Rectal smooth muscle tissue (tissue), 1 donor: Measurements from ENCODE around the gene PQBP1.

Source experiments
- H3K27ac ChIP-seq: one replicate; pipeline ENCODE4 v1.7.0; 2013; ENCODE audit warnings: low read depth, low read length, inconsistent platforms
- H3K27me3 ChIP-seq: one replicate; pipeline ENCODE4 v1.7.0; 2013; ENCODE audit warnings: low read length; ENCODE audit not compliant: control insufficient read depth, insufficient read depth
- H3K36me3 ChIP-seq: one replicate; pipeline ENCODE4 v1.7.0; 2013; ENCODE audit warnings: low read length; ENCODE audit not compliant: control insufficient read depth, insufficient read depth
- H3K4me1 ChIP-seq: one replicate; pipeline ENCODE4 v1.7.0; 2013; ENCODE audit warnings: low read length; ENCODE audit not compliant: control insufficient read depth, insufficient read depth
- H3K4me3 ChIP-seq: one replicate; pipeline ENCODE4 v1.7.0; 2013; ENCODE audit warnings: low read length
- H3K9ac ChIP-seq: one replicate; pipeline ENCODE4 v1.7.0; 2013; ENCODE audit warnings: low read length

The PQBP1 gene

GRCh38 chrX:48904180-48904579 is 6.5 kb downstream of the PQBP1 start:
- Histone ChIP-seq H3K36me3 (peaks cover 6% of the 10 kb centered on the region), H3K4me1 (no peaks in the 10 kb centered on the region), H3K9ac (no peak overlapping the region)

GRCh38 chrX:48904626-48905025 is 6.9 kb downstream of the PQBP1 start:
- H3K27ac ChIP-seq, result no peak overlapping the region
- no peaks in the 10 kb centered on the region for H3K27me3 ChIP-seq
- no peak overlapping the region for H3K4me3 ChIP-seq
- H3K9ac ChIP-seq, result no peak overlapping the region
- peaks cover 6% of the 10 kb centered on the region for H3K36me3 ChIP-seq
- H3K4me1 ChIP-seq, result no peaks in the 10 kb centered on the region

More at GRCh38 chrX:48904180-48904579, 6.5 kb downstream of the PQBP1 start:
- no peak overlapping the region for H3K27ac ChIP-seq
- no peaks in the 10 kb centered on the region for H3K27me3 ChIP-seq
- no peak overlapping the region for H3K4me3 ChIP-seq

DNA sequence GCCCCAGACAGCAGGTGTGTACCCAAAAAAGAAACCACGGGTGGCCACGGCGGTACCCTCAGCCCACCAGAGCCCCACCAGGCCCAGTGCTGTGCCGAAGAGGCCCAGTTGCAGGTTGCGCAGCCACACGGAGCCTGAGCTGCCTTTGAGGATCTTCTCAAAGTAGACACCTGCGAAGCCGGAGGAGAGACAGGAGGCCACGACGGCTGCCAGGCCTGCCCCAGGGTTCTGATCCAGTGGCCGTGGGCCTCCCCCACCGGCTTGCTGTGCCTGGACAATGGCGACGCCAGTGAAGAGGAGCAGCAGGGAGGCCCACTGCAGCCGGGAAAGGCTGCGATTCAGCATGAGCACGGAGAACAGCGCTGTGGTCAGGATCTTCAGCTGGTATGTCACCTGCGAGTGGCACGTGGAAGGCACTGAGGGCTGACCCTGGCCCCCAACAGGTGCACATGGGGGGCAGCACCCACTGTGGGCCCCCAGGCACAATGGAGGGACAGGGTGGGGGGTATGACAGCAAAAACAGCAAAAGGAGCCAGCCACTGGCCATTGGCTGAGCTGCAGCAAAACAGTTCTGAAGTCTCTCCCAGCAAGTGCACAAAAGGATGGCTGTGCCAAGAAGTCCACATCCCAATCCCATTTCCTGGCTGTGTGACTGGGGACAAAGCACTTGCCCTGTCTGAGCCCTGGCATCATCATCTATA is 7.5 kb downstream of the PQBP1 start:
- Histone ChIP-seq H3K27ac (no peak overlapping the region), H3K36me3 (peaks cover 6% of the 10 kb centered on the region), H3K9ac (no peak overlapping the region), H3K27me3 (no peaks in the 10 kb centered on the region), H3K4me1 (no peaks in the 10 kb centered on the region), H3K4me3 (no peak overlapping the region)

DNA sequence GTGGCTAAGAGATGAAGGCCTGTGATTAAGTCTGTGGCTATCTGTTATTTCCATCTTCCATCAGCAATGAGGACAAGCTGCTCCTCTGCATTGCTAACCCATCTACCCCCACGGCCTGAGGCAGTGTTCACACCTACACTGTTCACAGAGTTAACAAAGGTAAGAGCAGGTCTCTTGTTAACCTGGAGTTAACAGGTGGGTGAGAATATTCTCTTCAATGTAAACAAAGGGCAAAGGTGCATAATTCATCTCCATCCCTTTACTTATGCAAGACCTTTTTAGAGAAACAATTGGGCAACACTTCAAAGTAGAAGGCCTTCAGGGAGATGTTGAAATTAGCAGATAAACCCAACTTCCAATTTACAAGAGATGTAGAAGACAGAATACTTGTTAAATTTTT is 10.9 kb downstream of the PQBP1 start:
- no peaks in the 10 kb centered on the region for H3K4me1 ChIP-seq
- H3K27me3 ChIP-seq, result no peaks in the 10 kb centered on the region
- no peak overlapping the region for H3K4me3 ChIP-seq
- peaks cover 4% of the 10 kb centered on the region for H3K36me3 ChIP-seq
- H3K9ac ChIP-seq, result no peak overlapping the region
- H3K27ac ChIP-seq, result no peak overlapping the region

GRCh38 chrX:48909703-48910294 is 12.1 kb downstream of the PQBP1 start:
- Histone ChIP-seq H3K27me3 (no peaks in the 10 kb centered on the region), H3K9ac (no peak overlapping the region), H3K4me1 (no peaks in the 10 kb centered on the region), H3K27ac (no peak overlapping the region), H3K4me3 (no peak overlapping the region), H3K36me3 (peaks cover 8% of the 10 kb centered on the region)

DNA sequence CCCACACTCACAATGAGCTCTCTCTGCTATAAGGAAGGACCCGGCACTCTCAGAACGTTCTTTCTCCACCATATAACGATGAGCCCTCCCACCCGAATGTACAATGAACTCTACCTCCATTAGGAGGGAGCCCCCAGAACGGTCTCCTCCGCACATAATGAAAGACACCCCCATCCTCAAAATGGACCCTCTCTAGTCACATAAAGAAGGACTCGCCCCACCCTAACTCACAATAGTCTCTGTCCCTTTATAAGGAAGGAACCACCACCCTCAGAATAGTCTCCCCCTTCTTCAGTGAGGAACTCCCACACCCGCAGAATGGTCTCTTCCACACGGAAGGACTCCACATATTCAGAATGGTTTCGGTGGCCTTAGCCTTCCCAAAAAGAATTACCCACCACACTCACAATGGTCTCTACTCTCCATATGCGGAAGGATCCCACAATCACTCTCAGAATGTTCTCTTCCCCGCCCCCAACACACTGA is 13.2 kb downstream of the PQBP1 start:
- no peaks in the 10 kb centered on the region for H3K4me1 ChIP-seq
- peak overlapping the region; percentile 45 for H3K27ac ChIP-seq
- H3K9ac ChIP-seq, result peak overlapping the region; percentile 56
- peaks cover 4% of the 10 kb centered on the region for H3K36me3 ChIP-seq
- H3K27me3 ChIP-seq, result no peaks in the 10 kb centered on the region
- H3K4me3 ChIP-seq, result peak overlapping the region; percentile 86

- Histone ChIP-seq H3K27me3 (no peaks in the 10 kb centered on the region), H3K4me1 (no peaks in the 10 kb centered on the region), H3K9ac (peak within 1 kb of the TSS; percentile 56), H3K27ac (peak within 1 kb of the TSS; percentile 48), H3K36me3 (peaks cover 4% of the 10 kb centered on the region), H3K4me3 (peak within 1 kb of the TSS; percentile 86)
These were observed 13.9 kb downstream of the PQBP1 start, which contains the start of gene SLC35A2 for GRCh38 chrX:48911412-48912182. Gene SLC35A2, minus strand, starts transcription at chrX:48911646. Its CDS starts 10 bp downstream, at chrX:48911636.

DNA sequence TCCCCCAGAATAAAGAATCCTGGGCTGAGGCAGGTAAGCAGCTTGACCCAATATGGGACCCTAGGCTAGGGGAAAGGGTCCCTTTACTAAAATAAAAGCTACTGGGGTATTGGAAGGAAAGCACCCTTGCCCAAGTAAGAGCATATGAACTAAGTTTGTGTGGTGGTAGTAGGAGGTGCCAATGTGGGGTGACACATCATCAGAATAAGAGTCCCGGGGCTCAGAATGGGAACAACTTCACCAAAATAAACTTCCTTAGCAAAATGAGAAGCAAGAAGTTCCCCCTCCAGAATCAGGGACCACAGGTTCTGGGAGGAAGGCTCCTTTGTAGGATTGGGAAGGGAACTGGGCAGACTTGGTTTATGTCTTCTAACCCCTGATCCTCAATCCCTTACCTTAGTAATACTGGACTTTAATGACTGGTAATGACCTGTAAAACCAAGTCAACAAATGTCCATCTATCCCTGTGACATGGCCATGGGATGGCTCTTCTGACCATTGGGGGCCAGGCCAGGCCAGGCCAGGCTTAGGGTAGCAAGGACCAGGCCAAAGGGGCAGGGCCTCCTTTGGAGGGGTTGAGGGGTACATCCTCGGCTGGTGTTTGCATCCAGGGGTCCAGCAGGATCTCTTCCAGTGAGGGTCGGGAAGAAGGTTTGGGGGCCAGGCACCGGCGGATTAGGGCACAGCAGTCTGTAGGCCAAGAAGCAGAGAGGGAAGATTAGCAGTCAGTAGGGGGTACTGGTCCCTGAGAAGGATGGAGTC is 16.1 kb downstream of the PQBP1 start:
- H3K36me3 ChIP-seq, result peaks cover 4% of the 10 kb centered on the region
- no peak overlapping the region for H3K4me3 ChIP-seq
- H3K9ac ChIP-seq, result no peak overlapping the region
- H3K4me1 ChIP-seq, result no peaks in the 10 kb centered on the region
- H3K27me3 ChIP-seq, result no peaks in the 10 kb centered on the region
- H3K27ac ChIP-seq, result no peak overlapping the region

- Histone ChIP-seq H3K27ac (no peak overlapping the region), H3K4me3 (peak overlapping the region; percentile 23), H3K27me3 (no peaks in the 10 kb centered on the region), H3K36me3 (peaks cover 4% of the 10 kb centered on the region), H3K4me1 (no peaks in the 10 kb centered on the region), H3K9ac (no peak overlapping the region)
These were observed 17.1 kb downstream of the PQBP1 start for GRCh38 chrX:48914593-48915493.

GRCh38 chrX:48917139-48918001 is 19.6 kb downstream of the PQBP1 start:
- H3K36me3 ChIP-seq, result peaks cover 4% of the 10 kb centered on the region
- no peaks in the 10 kb centered on the region for H3K4me1 ChIP-seq
- no peaks in the 10 kb centered on the region for H3K27me3 ChIP-seq
- H3K9ac ChIP-seq, result no peak overlapping the region
- peak overlapping the region; percentile 58 for H3K4me3 ChIP-seq
- no peak overlapping the region for H3K27ac ChIP-seq

GRCh38 chrX:48918301-48918642 is 20.5 kb downstream of the PQBP1 start:
- peak overlapping the region; percentile 10 for H3K9ac ChIP-seq
- H3K4me3 ChIP-seq, result peak overlapping the region; percentile 58
- H3K4me1 ChIP-seq, result no peaks in the 10 kb centered on the region
- H3K36me3 ChIP-seq, result peaks cover 4% of the 10 kb centered on the region
- H3K27ac ChIP-seq, result peak overlapping the region; percentile 38
- H3K27me3 ChIP-seq, result no peaks in the 10 kb centered on the region
